Small intestine (tissue), 7 donors: Measurements from ENCODE around the gene ZNF714. TPM values are rescaled to one million over a fixed set of nuclear protein-coding genes. Genes with fewer than 3 reads are reported as not detected.

Source experiments
- DNase-seq, 2 donors: peaks; one replicate each; pipeline versions ENCODE4 v3.0.0 to v3.0.0-alpha.2; 2013
- FAIRE-seq: peaks from 2 replicates; lab custom pipeline; 2012; peaks lifted over from hg19 to GRCh38; lab: Jason Lieb, UNC
- H3K27ac ChIP-seq, 3 donors: one replicate each; pipeline ENCODE4 v1.5.1; 2013; ENCODE audit warnings: low read length in 2 of 3, mild to moderate bottlenecking in 2 of 3, control low read depth in 1 of 3, inconsistent platforms in 1 of 3, low read depth in 1 of 3, moderate library complexity in 1 of 3
- H3K27me3 ChIP-seq, 3 donors: one replicate each; pipeline ENCODE4 v1.6.1; 2013; ENCODE audit warnings: low read length in 3 of 3, inconsistent platforms in 1 of 3; ENCODE audit not compliant: control insufficient read depth in 3 of 3, insufficient read depth in 3 of 3
- H3K36me3 ChIP-seq, 3 donors: one replicate each; pipeline ENCODE4 v1.6.1; 2013; ENCODE audit warnings: low read length in 3 of 3, inconsistent platforms in 1 of 3, low read depth in 1 of 3, mild to moderate bottlenecking in 1 of 3, moderate library complexity in 1 of 3; ENCODE audit not compliant: control insufficient read depth in 3 of 3, insufficient read depth in 2 of 3
- H3K4me1 ChIP-seq, 3 donors: one replicate each; pipeline ENCODE4 v1.6.1; 2013; ENCODE audit warnings: low read length in 2 of 3, inconsistent platforms in 1 of 3, low read depth in 1 of 3, mild to moderate bottlenecking in 1 of 3, moderate library complexity in 1 of 3; ENCODE audit not compliant: control insufficient read depth in 3 of 3, insufficient read depth in 2 of 3
- H3K4me3 ChIP-seq, 3 donors: one replicate each; pipeline ENCODE4 v1.5.1; 2013; ENCODE audit warnings: low read length in 3 of 3, control low read depth in 1 of 3, inconsistent platforms in 1 of 3, low read depth in 1 of 3, mild to moderate bottlenecking in 1 of 3, moderate library complexity in 1 of 3
- H3K9me3 ChIP-seq, 2 donors: one replicate each; pipeline ENCODE4 v1.6.1; 2013; ENCODE audit warnings: low read depth in 1 of 2, low read length in 1 of 2; ENCODE audit not compliant: control insufficient read depth in 2 of 2, insufficient read depth in 1 of 2
- WGBS, 3 donors: extraction: QIAGEN DNeasy Blood & Tissue Kit; methylation state at CpG; one replicate each; pipeline ENCODE4 v1.1.7; 2013; 5-methylcytosine and 5-hydroxymethylcytosine counted together
- polyA plus RNA-seq, 4 donors: library from polyadenylated mRNA; stranded (reverse) in 3 of 4; unstranded in 1 of 4; fragments of 200-250 nt in 3 of 4; fragments of 120-200 nt in 1 of 4; gene quantifications; one replicate each; pipeline versions ENCODE4 v1.2.1 to v1.2.3, GENCODE V29; 2013
- donor health status: healthy with polysubstance abuse.
- donor health status: control.
- donor health status: control.
- donor health status: Bipolar disorder and iron deficiency.
- donor health status: healthy.

The ZNF714 gene
- polyA plus RNA-seq, 4 donors: 0.22 to 17.1 (median 1.7) TPM

- H3K27ac ChIP-seq: no peak overlapping the region
- H3K9me3 ChIP-seq: no peaks in the 10 kb centered on the region
- no peak for FAIRE-seq
- no peaks in the 10 kb centered on the region for H3K4me1 ChIP-seq
- DNase-seq: no peak
- peaks cover 0 to 2% (median 0%) of the 10 kb centered on the region in 3 donors for H3K36me3 ChIP-seq
- 86 to 97% (median 87%) methylated on average over 3 of the region's 3 CpGs for WGBS, 3 donors
- no peak overlapping the region for H3K4me3 ChIP-seq
- H3K27me3 ChIP-seq: no peaks in the 10 kb centered on the region
Observed at GRCh38 chr19:21087871-21088270, 5.9 kb downstream of the ZNF714 start.

- Histone ChIP-seq H3K4me1 (no peaks in the 10 kb centered on the region), H3K27me3 (no peaks in the 10 kb centered on the region), H3K9me3 (no peaks in the 10 kb centered on the region), H3K36me3 (peaks cover 0 to 3% (median 0%) of the 10 kb centered on the region in 3 donors), H3K27ac (no peak overlapping the region), H3K4me3 (no peak overlapping the region)
- FAIRE-seq: no peak
- no peak for DNase-seq
Observed at GRCh38 chr19:21092109-21092508, 10.1 kb downstream of the ZNF714 start.

- H3K4me1 ChIP-seq: no peaks in the 10 kb centered on the region
- FAIRE-seq: no peak
Observed at GRCh38 chr19:21094347-21095025, 12.5 kb downstream of the ZNF714 start.

GRCh38 chr19:21098291-21098690 lies 16.3 kb downstream of the ZNF714 start:
- no peak overlapping the region for H3K4me3 ChIP-seq
- FAIRE-seq: no peak
- H3K36me3 ChIP-seq: peaks cover 0 to 15% (median 2%) of the 10 kb centered on the region in 3 donors
- no peaks in the 10 kb centered on the region for H3K27me3 ChIP-seq
- H3K9me3 ChIP-seq: no peaks in the 10 kb centered on the region
- WGBS, 3 donors: 64 to 91% (median 86%) methylated on average over 2 of the region's 2 CpGs
- H3K27ac ChIP-seq: no peak overlapping the region
- no peaks in the 10 kb centered on the region for H3K4me1 ChIP-seq
- DNase-seq: no peak

More at GRCh38 chr19:21094347-21095025, 12.5 kb downstream of the ZNF714 start:
- Histone ChIP-seq H3K36me3 (peaks cover 0 to 6% (median 0%) of the 10 kb centered on the region in 3 donors), H3K4me3 (no peak overlapping the region), H3K9me3 (no peaks in the 10 kb centered on the region), H3K27me3 (no peaks in the 10 kb centered on the region), H3K27ac (no peak overlapping the region)
- WGBS, 3 donors: 88 to 93% (median 89%) methylated on average over 1 of the region's 1 CpG
- no peak for DNase-seq

DNA sequence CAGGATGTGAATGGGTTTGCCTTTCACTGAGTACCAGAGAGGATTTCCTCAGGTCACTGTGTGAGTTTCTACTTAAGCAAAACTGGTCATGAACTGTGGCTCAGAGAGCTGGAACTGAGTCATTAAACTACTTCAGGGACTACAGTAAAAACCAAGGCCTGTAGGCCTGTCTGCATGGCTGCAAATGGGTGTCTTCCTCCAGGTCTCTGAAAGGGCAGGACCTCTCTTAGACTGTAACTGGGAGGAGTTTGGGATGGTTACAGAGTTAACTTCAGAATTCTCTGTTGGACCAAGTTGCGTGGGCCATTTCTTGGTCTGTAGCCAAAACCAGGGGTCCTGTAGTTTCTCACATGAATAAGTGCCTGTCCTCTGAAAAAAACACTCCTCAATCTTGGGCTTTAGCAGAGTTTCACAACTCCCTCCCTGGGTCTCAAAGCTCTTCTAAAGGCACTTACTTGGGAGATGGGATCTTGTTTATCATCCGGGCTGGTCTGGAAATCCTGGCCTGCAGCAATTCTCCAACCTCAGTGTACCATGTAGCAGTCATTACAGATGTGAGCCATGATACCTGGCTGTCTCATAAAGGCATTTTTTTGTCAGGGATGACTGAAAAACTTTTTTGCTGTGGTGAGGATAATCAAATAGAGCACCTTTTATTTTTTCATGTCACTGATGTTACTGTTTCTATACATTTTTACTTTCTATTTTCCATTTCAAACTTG lies 19.7 kb downstream of the ZNF714 start:
- DNase-seq (no peak), FAIRE-seq (no peak)
- WGBS, 3 donors: 78 to 92% (median 80%) methylated on average over 2 of the region's 2 CpGs
- H3K36me3 ChIP-seq: peaks cover 0 to 27% (median 5%) of the 10 kb centered on the region in 3 donors
- no peak overlapping the region for H3K4me3 ChIP-seq
- H3K27me3 ChIP-seq: no peaks in the 10 kb centered on the region
- no peaks in the 10 kb centered on the region for H3K9me3 ChIP-seq
- no peak overlapping the region for H3K27ac ChIP-seq
- no peaks in the 10 kb centered on the region for H3K4me1 ChIP-seq

DNA sequence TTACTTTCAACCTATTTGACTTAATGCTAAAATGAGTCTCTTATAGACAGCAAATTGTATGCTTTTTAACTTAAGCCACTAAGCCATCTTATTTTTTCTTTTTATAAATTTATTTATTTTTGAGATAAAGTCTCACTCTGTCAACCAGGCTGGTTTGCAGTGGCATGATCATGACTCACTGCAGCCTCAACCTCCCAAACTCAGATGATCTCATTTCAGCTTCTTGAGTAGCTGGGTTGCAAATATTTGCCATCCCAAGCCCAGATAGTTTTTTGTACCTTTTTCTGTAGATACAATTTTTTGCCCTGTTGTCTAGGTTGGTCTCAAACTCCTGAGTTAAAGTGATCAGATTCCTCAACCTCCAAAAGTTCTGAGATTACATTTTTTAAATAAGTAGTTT lies 27.1 kb downstream of the ZNF714 start:
- H3K4me3 ChIP-seq: no peak overlapping the region
- peaks cover 2 to 19% (median 4%) of the 10 kb centered on the region in 3 donors for H3K36me3 ChIP-seq
- no peaks in the 10 kb centered on the region for H3K4me1 ChIP-seq
- H3K27me3 ChIP-seq: no peaks in the 10 kb centered on the region
- DNase-seq (no peak), FAIRE-seq (no peak)
- no peak overlapping the region for H3K27ac ChIP-seq
- peaks cover 0 to 7% of the 10 kb centered on the region in 2 donors for H3K9me3 ChIP-seq

- Histone ChIP-seq H3K27ac (no peak overlapping the region), H3K4me3 (no peak overlapping the region), H3K36me3 (peaks cover 0 to 13% (median 2%) of the 10 kb centered on the region in 3 donors), H3K9me3 (peaks cover 0 to 9% of the 10 kb centered on the region in 2 donors), H3K27me3 (no peaks in the 10 kb centered on the region), H3K4me1 (no peaks in the 10 kb centered on the region)
- DNase-seq: no peak
- no peak for FAIRE-seq
- WGBS, 3 donors: 75 to 85% (median 77%) methylated on average over 1 of the region's 1 CpG
Observed at GRCh38 chr19:21110183-21110582, 28.2 kb downstream of the ZNF714 start.

- H3K27me3 ChIP-seq: no peaks in the 10 kb centered on the region
- H3K36me3 ChIP-seq: peaks cover 4 to 5% (median 5%) of the 10 kb centered on the region in 3 donors
- no peak overlapping the region for H3K27ac ChIP-seq
- FAIRE-seq (no peak), DNase-seq (no peak)
- H3K4me3 ChIP-seq: no peak overlapping the region
- H3K9me3 ChIP-seq: peaks cover 0 to 9% of the 10 kb centered on the region in 2 donors
- H3K4me1 ChIP-seq: no peaks in the 10 kb centered on the region
Observed at GRCh38 chr19:21115430-21115829, 33.4 kb downstream of the ZNF714 start.
